IMR-90 (cell line): Measurements from ENCODE around the gene HOXD12. TPM values are rescaled to one million over a fixed set of nuclear protein-coding genes. Genes with fewer than 3 reads are reported as not detected.

Experiments
- ATAC-seq: fragments of 200-7000 bp; cut with Tn5 transposase; 2 replicates; pipeline ENCODE4 v1.9.1; 2020; ENCODE audit warnings: low read depth, mild to moderate bottlenecking, moderate library complexity
- BruUV-seq: library from RNA; stranded (reverse); fragments of 400-500 nt; replicated peaks from 2 replicates; lab custom pipeline; 2021; lab: Mats Ljungman, UMichigan
- CTCF ChIA-PET: fragments of 300-600 bp; formaldehyde crosslinking; extraction: SDS; loops from one replicate; lab custom pipeline; 2021; ENCODE audit warnings: antibody characterized with exemption; lab: Yijun Ruan, JAX
- POLR2A ChIA-PET: fragments of 300-600 bp; sonication (Branson Sonifier 250); formaldehyde crosslinking; loops from one replicate; lab custom pipeline; 2022; ENCODE audit warnings: antibody characterized with exemption; ENCODE audit not compliant: unreplicated experiment; lab: Charles Lee
- DNase-seq: peaks from one replicate; pipeline ENCODE4 v3.0.0; 2013
- H2AFZ ChIP-seq: replicated peaks from 2 replicates; pipeline ENCODE3; 2013; ENCODE audit warnings: low read length, mild to moderate bottlenecking; ENCODE audit not compliant: poor library complexity
- H2AK5ac ChIP-seq: 2 replicates; pipeline ENCODE4 v1.6.1; 2013; ENCODE audit warnings: low read depth, low read length, inconsistent platforms
- H2AK9ac ChIP-seq: replicated peaks from 2 replicates; pipeline ENCODE3; 2013; ENCODE audit warnings: mild to moderate bottlenecking, low read depth, low read length, moderate library complexity; ENCODE audit not compliant: poor library complexity
- H2BK120ac ChIP-seq: 2 replicates; pipeline ENCODE4 v1.6.1; 2013; ENCODE audit warnings: low read depth, low read length, inconsistent platforms
- H2BK15ac ChIP-seq: 3 replicates; pipeline ENCODE4 v1.6.1; 2013; ENCODE audit warnings: low read depth, low read length, inconsistent platforms
- H2BK20ac ChIP-seq: 2 replicates; pipeline ENCODE4 v1.6.1; 2013; ENCODE audit warnings: low read depth, mild to moderate bottlenecking, inconsistent platforms, low read length, moderate library complexity
- H2BK5ac ChIP-seq: 2 replicates; pipeline ENCODE4 v1.6.1; 2013; ENCODE audit warnings: mild to moderate bottlenecking, low read depth, low read length, inconsistent platforms; ENCODE audit not compliant: poor library complexity, severe bottlenecking
- H3K14ac ChIP-seq: replicated peaks from 2 replicates; pipeline ENCODE4 v1.6.1; 2013; ENCODE audit warnings: low read depth, low read length, inconsistent platforms
- H3K18ac ChIP-seq: 2 replicates; pipeline ENCODE4 v1.6.1; 2013; ENCODE audit warnings: low read depth, low read length, control low read depth
- H3K23ac ChIP-seq: 2 replicates; pipeline ENCODE4 v1.6.1; 2013; ENCODE audit warnings: low read depth, low read length, inconsistent platforms
- H3K27ac ChIP-seq: 2 replicates; pipeline ENCODE4 v1.5.1; 2013; ENCODE audit warnings: mild to moderate bottlenecking, control low read depth, low read length; ENCODE audit not compliant: insufficient read depth
- H3K27me3 ChIP-seq: 2 replicates; pipeline ENCODE4 v1.6.1; 2013; ENCODE audit warnings: low read length; ENCODE audit not compliant: control insufficient read depth, insufficient read depth
- H3K36me3 ChIP-seq: 2 replicates; pipeline ENCODE4 v1.6.1; 2013; ENCODE audit warnings: low read length, mixed read lengths; ENCODE audit not compliant: control insufficient read depth, insufficient read depth
- H3K4ac ChIP-seq: 2 replicates; pipeline ENCODE4 v1.6.1; 2013; ENCODE audit warnings: low read depth, low read length, inconsistent platforms
- H3K4me1 ChIP-seq: 2 replicates; pipeline ENCODE4 v1.6.1; 2013; ENCODE audit warnings: low read length, mixed read lengths; ENCODE audit not compliant: control insufficient read depth, insufficient read depth
- H3K4me2 ChIP-seq: 2 replicates; pipeline ENCODE4 v1.6.1; 2013; ENCODE audit warnings: low read depth, mild to moderate bottlenecking, control low read depth, low read length, moderate library complexity
- H3K4me3 ChIP-seq: 2 replicates; pipeline ENCODE4 v1.5.1; 2013; ENCODE audit warnings: low read depth, mild to moderate bottlenecking, control low read depth, low read length, moderate library complexity; ENCODE audit not compliant: insufficient read depth
- H3K56ac ChIP-seq: 2 replicates; pipeline ENCODE4 v1.6.1; 2013; ENCODE audit warnings: low read length, inconsistent platforms; ENCODE audit not compliant: insufficient read depth; ENCODE audit errors: extremely low read depth
- H3K79me1 ChIP-seq, 2 experiments: 2 replicates each; pipeline ENCODE4 v1.6.1; 2013; ENCODE audit warnings: low read length in 2 of 2, inconsistent platforms in 1 of 2, low read depth in 1 of 2
- H3K9ac ChIP-seq: 2 replicates; pipeline ENCODE4 v1.6.1; 2013; ENCODE audit warnings: low read depth, low read length, control low read depth
- H3K9me1 ChIP-seq: 2 replicates; pipeline ENCODE4 v1.6.1; 2013; ENCODE audit warnings: low read length, inconsistent platforms; ENCODE audit not compliant: insufficient read depth
- H3K9me3 ChIP-seq: 2 replicates; pipeline ENCODE4 v1.6.1; 2013; ENCODE audit warnings: low read length; ENCODE audit not compliant: control insufficient read depth, insufficient read depth
- H4K20me1 ChIP-seq: 2 replicates; pipeline ENCODE4 v1.6.1; 2013; ENCODE audit warnings: low read length, inconsistent platforms; ENCODE audit not compliant: insufficient read depth
- H4K5ac ChIP-seq: 2 replicates; pipeline ENCODE4 v1.6.1; 2013; ENCODE audit warnings: mild to moderate bottlenecking, low read depth, low read length, control low read depth
- H4K8ac ChIP-seq, 2 experiments: 2 replicates each; pipeline ENCODE4 v1.6.1; 2013; ENCODE audit warnings: low read depth in 2 of 2, low read length in 2 of 2, control low read depth in 1 of 2, inconsistent platforms in 1 of 2
- H4K91ac ChIP-seq: 2 replicates; pipeline ENCODE4 v1.6.1; 2013; ENCODE audit warnings: low read depth, low read length, inconsistent platforms; ENCODE audit not compliant: insufficient read depth
- BHLHE40 ChIP-seq: fragments of 150-350 bp; IDR thresholded peaks from 2 replicates; pipeline ENCODE4 v1.6.1; 2016; ENCODE audit warnings: mild to moderate bottlenecking, low read depth, low read length
- CEBPB ChIP-seq: IDR thresholded peaks from 2 replicates; pipeline ENCODE4 v1.6.1; 2012; ENCODE audit warnings: low read depth, low read length, improper control_type of control experiment
- CHD1 ChIP-seq: IDR thresholded peaks from 2 replicates; pipeline ENCODE4 v1.6.1; 2012; ENCODE audit warnings: low read depth, low read length, improper control_type of control experiment
- CTCF ChIP-seq: conservative IDR thresholded peaks from 2 replicates; pipeline ENCODE4 v1.5.1; 2012; ENCODE audit warnings: mild to moderate bottlenecking, low read depth, low read length, improper control_type of control experiment
- FOS ChIP-seq: fragments of 150-350 bp; IDR thresholded peaks from 2 replicates; pipeline ENCODE4 v1.6.1; 2016; ENCODE audit warnings: low read depth, low read length
- MAFK ChIP-seq: IDR thresholded peaks from 2 replicates; pipeline ENCODE4 v1.6.1; 2012; ENCODE audit warnings: low read depth, low read length, improper control_type of control experiment
- MAZ ChIP-seq: IDR thresholded peaks from 2 replicates; pipeline ENCODE4 v1.6.1; 2012; ENCODE audit warnings: low read depth, mild to moderate bottlenecking, low read length, improper control_type of control experiment, moderate library complexity, borderline replicate concordance
- MXI1 ChIP-seq: IDR thresholded peaks from 2 replicates; pipeline ENCODE4 v1.6.1; 2012; ENCODE audit warnings: low read depth, mild to moderate bottlenecking, low read length, moderate library complexity, borderline replicate concordance
- NFE2L2 ChIP-seq: fragments of 150-350 bp; IDR thresholded peaks from 2 replicates; pipeline ENCODE4 v1.6.1; 2016; ENCODE audit warnings: low read depth, mild to moderate bottlenecking, low read length
- POLR2A ChIP-seq: IDR thresholded peaks from 2 replicates; pipeline ENCODE4 v1.6.1; 2012; ENCODE audit warnings: mild to moderate bottlenecking, low read depth, low read length
- RAD21 ChIP-seq: IDR thresholded peaks from 2 replicates; pipeline ENCODE4 v1.6.1; 2012; ENCODE audit warnings: low read length, improper control_type of control experiment
- RCOR1 ChIP-seq: IDR thresholded peaks from 2 replicates; pipeline ENCODE4 v1.6.1; 2012; ENCODE audit warnings: mild to moderate bottlenecking, low read length, improper control_type of control experiment; ENCODE audit not compliant: insufficient replicate concordance
- RFX5 ChIP-seq: IDR thresholded peaks from 2 replicates; pipeline ENCODE4 v1.8.0; 2012; ENCODE audit warnings: low read depth, mild to moderate bottlenecking, low read length, moderate library complexity
- SMC3 ChIP-seq: fragments of 150-350 bp; IDR thresholded peaks from 2 replicates; pipeline ENCODE4 v1.6.1; 2016; ENCODE audit warnings: low read depth, mild to moderate bottlenecking, antibody characterized with exemption, low read length, moderate library complexity
- WGBS, 2 experiments: methylation state at CpG; one replicate each; pipeline versions ENCODE4 v1.1.5 to v1.1.7; 2013; ENCODE audit warnings: missing lambda C conversion rate in 2 of 2; ENCODE audit not compliant: insufficient read length in 1 of 2; ENCODE audit errors: extremely low coverage in 2 of 2; 5-methylcytosine and 5-hydroxymethylcytosine counted together
- dilution Hi-C: fragments of 300-500 bp; cut with HindIII; formaldehyde crosslinking; loops from one replicate; pipeline ENCODE4 v1.14.3; 2018; ENCODE audit warnings: low sequenced_read_pairs; ENCODE audit not compliant: unreplicated experiment
- in situ Hi-C: fragments of 300-500 bp; cut with MboI; formaldehyde crosslinking; loops from 3 replicates; pipeline ENCODE4 v1.14.3; 2019; ENCODE audit warnings: low sequenced_read_pairs, inconsistent platforms, mixed read lengths
- intact Hi-C: fragments of 100-400 bp; cut with micrococcal nuclease; formaldehyde crosslinking; loops from 2 replicates; pipeline ENCODE4 v1.10.0; 2022
- polyA plus RNA-seq, 3 experiments: library from polyadenylated mRNA; depleted of rRNA; stranded (reverse); fragments of >200 nt; gene quantifications; 2 replicates each; pipeline ENCODE4 v1.2.3, GENCODE V29; 2012; ENCODE audit warnings: low replicate concordance in 1 of 3
- total RNA-seq: library from RNA; depleted of rRNA; stranded (reverse); fragments of >200 nt; gene quantifications from 2 replicates; pipeline ENCODE4 v1.2.3, GENCODE V29; 2012
- TF ChIP-seq, protein P1 (sequence below): fragments of 150-350 bp; IDR thresholded peaks from 2 replicates; pipeline ENCODE4 v1.6.1; 2017; ENCODE audit warnings: mild to moderate bottlenecking, antibody characterized with exemption, low read length, low read depth
- TF ChIP-seq, protein P2 (sequence below): fragments of 150-350 bp; IDR thresholded peaks from 2 replicates; pipeline ENCODE4 v1.6.1; 2016; ENCODE audit warnings: low read depth, mild to moderate bottlenecking, low read length, moderate library complexity, borderline replicate concordance

The HOXD12 gene
- total and polyA plus RNA-seq, 2 of the 4 experiments (the other 2 are of a cell fraction): not detected

DNA sequence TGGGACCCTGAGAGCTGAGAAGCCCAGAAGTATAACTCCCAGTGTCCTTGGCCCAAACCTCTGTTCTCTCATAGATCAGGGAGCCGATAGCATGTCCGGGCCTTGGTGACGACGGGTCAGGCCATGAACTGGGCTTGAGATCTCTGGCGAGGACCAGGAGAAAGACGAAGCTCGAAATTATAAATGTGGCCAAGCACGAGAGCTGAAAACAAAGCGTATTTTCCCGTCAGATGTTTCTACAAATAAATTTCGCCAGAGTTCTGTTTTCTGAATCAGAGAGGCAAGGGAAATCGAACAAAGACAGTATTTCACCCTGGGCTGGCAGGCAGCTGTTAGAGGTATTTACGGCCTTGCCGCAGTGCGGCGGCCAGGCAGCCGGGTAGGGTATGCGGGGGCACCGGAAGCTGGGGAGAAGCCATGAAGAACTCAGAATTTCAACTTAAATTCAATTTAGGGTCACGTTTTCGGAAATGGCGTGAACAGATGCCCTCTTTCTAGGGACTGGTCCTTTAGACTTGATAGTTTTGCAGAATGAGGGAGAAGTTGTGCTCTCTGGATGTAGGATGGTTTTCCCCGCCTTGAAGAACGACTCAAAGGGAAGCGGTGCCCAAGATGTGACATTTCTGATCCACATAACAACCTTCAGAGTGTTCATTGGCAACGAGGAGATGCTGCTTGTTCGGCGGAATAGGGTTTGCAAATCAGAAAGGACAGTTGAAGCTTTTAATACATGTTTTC is 39.5 kb downstream of the HOXD12 start:
- no TSS peak for BruUV-seq
- no peak overlapping the region for H2AK5ac ChIP-seq
- H3K18ac ChIP-seq: no peak overlapping the region
- H3K9me3 ChIP-seq: peaks cover 3% of the 10 kb centered on the region
- H3K9ac ChIP-seq: no peak overlapping the region
- H3K27me3 ChIP-seq: peaks cover 79% of the 10 kb centered on the region
- WGBS, 2 experiments: 13% methylated on average over 11 of the region's 28 CpGs; no CpG with 5 or more reads in 1 of the 2 experiments
- H3K4ac ChIP-seq: no peak overlapping the region
- H2BK5ac ChIP-seq: no peak overlapping the region
- H2BK15ac ChIP-seq: no peak overlapping the region
- TF ChIP-seq POLR2A: no peak
- TF ChIP-seq SMC3: no peak
- TF ChIP-seq, protein P1, sequence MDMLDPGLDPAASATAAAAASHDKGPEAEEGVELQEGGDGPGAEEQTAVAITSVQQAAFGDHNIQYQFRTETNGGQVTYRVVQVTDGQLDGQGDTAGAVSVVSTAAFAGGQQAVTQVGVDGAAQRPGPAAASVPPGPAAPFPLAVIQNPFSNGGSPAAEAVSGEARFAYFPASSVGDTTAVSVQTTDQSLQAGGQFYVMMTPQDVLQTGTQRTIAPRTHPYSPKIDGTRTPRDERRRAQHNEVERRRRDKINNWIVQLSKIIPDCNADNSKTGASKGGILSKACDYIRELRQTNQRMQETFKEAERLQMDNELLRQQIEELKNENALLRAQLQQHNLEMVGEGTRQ: no peak
- TF ChIP-seq RAD21: no peak
- no peak for TF ChIP-seq RCOR1
- TF ChIP-seq CHD1: no peak
- TF ChIP-seq BHLHE40: no peak
- TF ChIP-seq CEBPB: no peak
- TF ChIP-seq FOS: no peak
- no peak for TF ChIP-seq NFE2L2
- no peak for TF ChIP-seq CTCF
- no peak for TF ChIP-seq MAFK
- TF ChIP-seq MAZ: no peak
- TF ChIP-seq MXI1: no peak
- no peak for TF ChIP-seq RFX5
- TF ChIP-seq, protein P2, sequence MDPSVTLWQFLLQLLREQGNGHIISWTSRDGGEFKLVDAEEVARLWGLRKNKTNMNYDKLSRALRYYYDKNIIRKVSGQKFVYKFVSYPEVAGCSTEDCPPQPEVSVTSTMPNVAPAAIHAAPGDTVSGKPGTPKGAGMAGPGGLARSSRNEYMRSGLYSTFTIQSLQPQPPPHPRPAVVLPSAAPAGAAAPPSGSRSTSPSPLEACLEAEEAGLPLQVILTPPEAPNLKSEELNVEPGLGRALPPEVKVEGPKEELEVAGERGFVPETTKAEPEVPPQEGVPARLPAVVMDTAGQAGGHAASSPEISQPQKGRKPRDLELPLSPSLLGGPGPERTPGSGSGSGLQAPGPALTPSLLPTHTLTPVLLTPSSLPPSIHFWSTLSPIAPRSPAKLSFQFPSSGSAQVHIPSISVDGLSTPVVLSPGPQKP: no peak
- ChIA-PET POLR2A (no interaction called here), CTCF (interaction anchor here (0.6 to 2.5 kb wide), 3 partner anchors 498 to 679 kb away, joined by 4 to 18 read pairs (median 4); no protein-coding TSS in a partner anchor)
- no peak overlapping the region for H2AK9ac ChIP-seq
- no peak overlapping the region for H3K4me2 ChIP-seq
- H3K4me1 ChIP-seq: no peaks in the 10 kb centered on the region
- H2AFZ ChIP-seq: no peak overlapping the region
- no peaks in the 10 kb centered on the region for H4K20me1 ChIP-seq
- DNase-seq: no peak
- H3K4me3 ChIP-seq: no peak overlapping the region
- no peak overlapping the region for H3K27ac ChIP-seq
- H3K79me1 ChIP-seq: no peaks in the 10 kb centered on the region
- H3K9me1 ChIP-seq: no peaks in the 10 kb centered on the region
- in situ Hi-C loops (no loop called here), dilution Hi-C loops (no loop called here), intact Hi-C loops (no loop called here)
- no peak overlapping the region for H4K5ac ChIP-seq
- H4K8ac ChIP-seq: no peak overlapping the region
- ATAC-seq: no peak
- H2BK120ac ChIP-seq: no peak overlapping the region
- H4K91ac ChIP-seq: no peak overlapping the region
- H2BK20ac ChIP-seq: no peak overlapping the region
- no peak overlapping the region for H3K56ac ChIP-seq
- no peak overlapping the region for H3K14ac ChIP-seq
- H3K23ac ChIP-seq: no peak overlapping the region
- H3K36me3 ChIP-seq: no peaks in the 10 kb centered on the region
